ENCODE results near the gene SEL1L3. TPM values are rescaled to one million over a fixed set of nuclear protein-coding genes. Genes with fewer than 3 reads are reported as not detected.

Gene SEL1L3
- total and polyA plus RNA-seq, 7 donors = 1.0 to 4.3 (median 1.6) TPM

- intact Hi-C loops (cut with DNase I) = no loop called here
- TF ChIP-seq, protein P1, sequence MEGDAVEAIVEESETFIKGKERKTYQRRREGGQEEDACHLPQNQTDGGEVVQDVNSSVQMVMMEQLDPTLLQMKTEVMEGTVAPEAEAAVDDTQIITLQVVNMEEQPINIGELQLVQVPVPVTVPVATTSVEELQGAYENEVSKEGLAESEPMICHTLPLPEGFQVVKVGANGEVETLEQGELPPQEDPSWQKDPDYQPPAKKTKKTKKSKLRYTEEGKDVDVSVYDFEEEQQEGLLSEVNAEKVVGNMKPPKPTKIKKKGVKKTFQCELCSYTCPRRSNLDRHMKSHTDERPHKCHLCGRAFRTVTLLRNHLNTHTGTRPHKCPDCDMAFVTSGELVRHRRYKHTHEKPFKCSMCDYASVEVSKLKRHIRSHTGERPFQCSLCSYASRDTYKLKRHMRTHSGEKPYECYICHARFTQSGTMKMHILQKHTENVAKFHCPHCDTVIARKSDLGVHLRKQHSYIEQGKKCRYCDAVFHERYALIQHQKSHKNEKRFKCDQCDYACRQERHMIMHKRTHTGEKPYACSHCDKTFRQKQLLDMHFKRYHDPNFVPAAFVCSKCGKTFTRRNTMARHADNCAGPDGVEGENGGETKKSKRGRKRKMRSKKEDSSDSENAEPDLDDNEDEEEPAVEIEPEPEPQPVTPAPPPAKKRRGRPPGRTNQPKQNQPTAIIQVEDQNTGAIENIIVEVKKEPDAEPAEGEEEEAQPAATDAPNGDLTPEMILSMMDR (IDR thresholded peaks at IDR 0.05) = no peak
- 77 to 81% (median 80%) methylated on average over 5 of the region's 5 CpGs for WGBS, 3 donors
These were observed 20.5 kb downstream of the SEL1L3 start for GRCh38 chr4:25842229-25842845.

DNA sequence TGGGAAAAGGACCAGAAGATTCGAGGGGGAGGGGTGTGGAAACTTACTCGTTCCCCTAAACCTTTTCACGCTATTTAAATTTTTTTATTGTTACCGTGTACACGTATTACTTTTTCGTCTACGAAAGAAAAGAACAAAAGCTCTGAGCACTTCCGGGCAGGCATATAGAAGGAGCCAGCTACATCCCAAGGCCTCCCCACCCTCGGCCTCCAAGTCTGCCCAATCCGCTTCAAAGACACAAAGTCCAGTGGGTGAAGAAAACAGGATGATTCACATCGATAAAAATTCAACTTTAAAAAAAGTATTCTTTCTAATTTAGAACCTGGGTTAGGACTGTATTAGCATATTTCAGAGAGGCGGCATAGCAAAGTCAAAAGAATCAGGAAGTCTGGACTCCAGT, 23.1 kb downstream of the SEL1L3 start:
- Histone ChIP-seq H3K27me3 (ENCODE audit: insufficient read depth in 3 of 3, low read length in 2 of 3) (peaks cover 0 to 4% (median 0%) of the 10 kb centered on the region in 3 donors), H3K9me3 (no peaks in the 10 kb centered on the region), H3K4me3 (no peak overlapping the region), H3K27ac (no peak overlapping the region), H3K36me3 (ENCODE audit: insufficient read depth in 1 of 2, low read depth in 1 of 2) (no peaks in the 10 kb centered on the region), H3K4me1 (no peaks in the 10 kb centered on the region)
- TF ChIP-seq, protein P1 (IDR thresholded peaks at IDR 0.05) = no peak
- intact Hi-C loops (cut with DNase I) = no loop called here
- WGBS, 3 donors = 51 to 69% (median 53%) methylated on average over 12 of the region's 12 CpGs
- DNase-seq = no peak
- no peak for ATAC-seq

More at GRCh38 chr4:25842229-25842845, 20.5 kb downstream of the SEL1L3 start:
- Histone ChIP-seq H3K4me3 (no peak overlapping the region), H3K36me3 (ENCODE audit: insufficient read depth in 1 of 2, low read depth in 1 of 2) (no peaks in the 10 kb centered on the region), H3K27ac (no peak overlapping the region), H3K4me1 (no peaks in the 10 kb centered on the region), H3K9me3 (no peaks in the 10 kb centered on the region), H3K27me3 (ENCODE audit: insufficient read depth in 3 of 3, low read length in 2 of 3) (peaks cover 0 to 4% (median 0%) of the 10 kb centered on the region in 3 donors)
- no peak for DNase-seq
- no peak for ATAC-seq

- no peaks in the 10 kb centered on the region for H3K9me3 ChIP-seq
- H3K36me3 ChIP-seq (ENCODE audit: insufficient read depth in 1 of 2, low read depth in 1 of 2) = no peaks in the 10 kb centered on the region
- peaks cover 0 to 4% (median 0%) of the 10 kb centered on the region in 3 donors for H3K27me3 ChIP-seq (ENCODE audit: insufficient read depth in 3 of 3, low read length in 2 of 3)
- TF ChIP-seq, protein P1 (IDR thresholded peaks at IDR 0.05) = no peak
- intact Hi-C loops (cut with DNase I) = no loop called here
- ATAC-seq = no peak
- no peak overlapping the region for H3K27ac ChIP-seq
- H3K4me3 ChIP-seq = no peak overlapping the region
- H3K4me1 ChIP-seq = no peaks in the 10 kb centered on the region
- DNase-seq = no peak
- 58 to 65% (median 59%) methylated on average over 8 of the region's 8 CpGs for WGBS, 3 donors
These were observed 23.6 kb downstream of the SEL1L3 start for GRCh38 chr4:25839233-25839632.

- DNase-seq (no peak), ATAC-seq (no peak)
- Histone ChIP-seq H3K9me3 (no peaks in the 10 kb centered on the region), H3K4me3 (no peak overlapping the region), H3K36me3 (ENCODE audit: insufficient read depth in 1 of 2, low read depth in 1 of 2) (no peaks in the 10 kb centered on the region), H3K4me1 (no peaks in the 10 kb centered on the region), H3K27ac (no peak overlapping the region), H3K27me3 (ENCODE audit: insufficient read depth in 3 of 3, low read length in 2 of 3) (peaks cover 0 to 4% (median 0%) of the 10 kb centered on the region in 3 donors)
- WGBS, 3 donors = 70 to 76% (median 72%) methylated on average over 8 of the region's 8 CpGs
- TF ChIP-seq, protein P1 (IDR thresholded peaks at IDR 0.05) = no peak
- intact Hi-C loops (cut with DNase I) = no loop called here
These were observed 24.3 kb downstream of the SEL1L3 start for GRCh38 chr4:25838526-25838925.

- Histone ChIP-seq H3K36me3 (ENCODE audit: insufficient read depth in 1 of 2, low read depth in 1 of 2) (no peaks in the 10 kb centered on the region), H3K4me1 (no peaks in the 10 kb centered on the region), H3K27me3 (ENCODE audit: insufficient read depth in 3 of 3, low read length in 2 of 3) (peaks cover 0 to 4% (median 0%) of the 10 kb centered on the region in 3 donors), H3K4me3 (no peak overlapping the region), H3K9me3 (no peaks in the 10 kb centered on the region), H3K27ac (no peak overlapping the region)
- DNase-seq = no peak
- no peak for ATAC-seq
- WGBS, 3 donors = 85 to 87% (median 85%) methylated on average over 4 of the region's 4 CpGs
- TF ChIP-seq, protein P1 (IDR thresholded peaks at IDR 0.05) = no peak
- intact Hi-C loops (cut with DNase I) = no loop called here
These were observed 25.7 kb downstream of the SEL1L3 start for GRCh38 chr4:25837107-25837506.
